Mammary epithelial cell (primary cell): ENCODE results near the gene TRAPPC8.

Experiments used
- CTCF ChIP-seq, 2 donors: IDR thresholded peaks in 1 of 2; conservative IDR thresholded peaks in 1 of 2; 2 replicates each; pipeline ENCODE4 v1.5.1; 2011 to 2012; ENCODE audit warnings: inconsistent platforms in 2 of 2, low read length in 2 of 2, mild to moderate bottlenecking in 2 of 2, control low read depth in 1 of 2, low read depth in 1 of 2; ENCODE audit not compliant: insufficient read depth in 1 of 2; ENCODE audit errors: extremely low read depth in 1 of 2
- EZH2 ChIP-seq: IDR thresholded peaks from 2 replicates; pipeline ENCODE4 v1.6.1; 2012; ENCODE audit warnings: low read length, inconsistent platforms, borderline replicate concordance

GRCh38 chr18:31783059-31783458, 159.9 kb downstream of the TRAPPC8 start:
- TF ChIP-seq CTCF (conservative IDR thresholded peaks at IDR 0.05 in 1 of 2, IDR thresholded peaks at IDR 0.05 in 1 of 2; ENCODE audit: extremely low read depth in 1 of 2, insufficient read depth in 1 of 2, low read depth in 1 of 2, low read length in 2 of 2) (no peak), EZH2 (no peak)
